Effector CD4-positive, alpha-beta T cell (primary cell): ENCODE results near the gene MYO7A.

Source experiments
- DNase-seq: peaks from one replicate; pipeline ENCODE4 v3.0.0-alpha.2; 2020

MYO7A gene

DNA sequence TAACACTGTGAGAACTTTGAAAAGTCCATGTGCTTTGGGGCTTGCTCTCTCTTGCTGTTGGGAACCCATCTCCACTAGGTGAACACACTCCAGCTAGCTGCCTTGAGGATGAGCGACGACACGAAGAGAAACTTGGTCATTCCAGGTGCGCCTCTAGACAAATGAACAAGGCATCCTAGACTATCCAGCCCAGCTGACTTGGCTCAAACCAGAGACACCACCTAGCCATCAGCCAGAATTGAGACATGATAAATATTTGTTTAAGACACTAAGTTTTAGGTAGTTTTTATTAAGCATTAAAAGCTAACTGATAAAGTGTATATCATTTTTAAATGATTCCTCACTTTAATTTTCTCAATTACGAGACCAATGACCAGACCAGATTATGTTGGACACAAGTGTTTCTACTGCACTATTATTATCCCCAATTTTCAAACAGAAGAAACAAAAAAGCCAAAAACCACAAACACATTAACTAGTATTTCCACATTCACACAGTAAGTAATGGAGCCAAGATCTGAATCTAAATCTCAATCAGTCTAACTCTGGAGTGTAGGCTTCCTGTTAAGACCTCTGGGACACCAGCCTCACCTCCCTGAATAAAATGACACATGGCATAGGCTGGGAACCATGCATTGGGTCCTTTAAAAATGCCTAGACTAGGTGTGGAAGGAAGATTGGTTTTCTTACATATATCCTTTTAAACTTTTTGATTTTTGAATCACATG lies 103.0 kb downstream of the MYO7A start:
- no peak for DNase-seq

DNA sequence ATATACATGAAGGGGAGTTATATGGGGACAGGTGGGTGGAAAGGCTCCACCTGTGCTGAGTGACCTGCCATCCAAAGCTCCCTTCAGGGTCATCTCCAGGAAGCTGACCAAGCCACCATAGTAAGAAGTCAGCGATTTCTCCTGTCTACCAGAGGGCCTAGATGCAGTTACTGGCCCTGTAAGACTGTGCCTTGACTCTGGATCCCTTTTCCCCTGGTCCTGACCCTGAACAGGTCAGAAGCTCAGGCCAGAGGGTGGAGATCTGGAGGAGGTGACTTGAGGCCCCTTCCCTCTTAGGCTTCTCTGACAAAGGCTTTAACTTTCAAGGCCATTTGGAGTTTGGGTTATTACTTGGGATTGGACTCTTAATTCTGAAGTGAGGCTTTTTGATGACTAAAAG lies 103.8 kb downstream of the MYO7A start:
- no peak for DNase-seq

DNA sequence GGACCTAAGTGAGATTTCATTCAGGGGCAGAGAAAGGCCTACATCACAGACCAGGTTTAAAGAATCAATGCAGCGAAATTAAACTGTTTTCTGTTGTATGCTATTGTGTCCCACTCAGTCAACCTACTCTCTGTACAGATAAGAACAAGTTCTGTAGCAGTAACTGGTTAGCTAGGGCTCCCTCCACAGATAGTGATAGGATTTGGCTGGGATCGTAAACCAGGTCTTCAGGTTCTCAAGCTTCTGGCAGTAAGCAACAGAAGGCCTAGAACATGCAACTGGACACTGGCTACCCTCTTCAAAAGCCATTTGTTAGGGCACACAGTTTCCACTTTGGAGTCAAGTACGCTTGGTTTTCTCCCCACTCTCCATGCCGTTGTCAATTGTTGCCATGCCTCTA lies 104.2 kb downstream of the MYO7A start:
- no peak for DNase-seq

DNA sequence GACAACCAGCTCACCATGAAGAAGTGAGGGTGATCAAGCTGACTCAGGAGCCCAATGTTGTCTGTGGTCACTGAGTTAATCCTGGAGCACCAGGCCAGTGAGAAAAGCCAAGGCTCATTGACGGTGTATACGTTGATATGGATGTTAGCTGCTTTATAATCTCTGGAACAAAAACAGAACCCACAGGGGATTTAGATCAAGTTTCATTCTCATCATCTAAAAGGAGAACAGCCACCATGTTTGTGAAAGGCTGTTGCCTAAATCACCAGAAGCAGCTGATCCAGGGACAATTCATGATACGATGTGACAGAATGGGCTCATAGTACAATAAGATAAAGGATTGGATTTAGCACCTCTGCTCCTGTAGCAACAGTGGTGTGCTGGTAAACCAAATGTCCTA lies 105.0 kb downstream of the MYO7A start:
- DNase-seq, result no peak

DNA sequence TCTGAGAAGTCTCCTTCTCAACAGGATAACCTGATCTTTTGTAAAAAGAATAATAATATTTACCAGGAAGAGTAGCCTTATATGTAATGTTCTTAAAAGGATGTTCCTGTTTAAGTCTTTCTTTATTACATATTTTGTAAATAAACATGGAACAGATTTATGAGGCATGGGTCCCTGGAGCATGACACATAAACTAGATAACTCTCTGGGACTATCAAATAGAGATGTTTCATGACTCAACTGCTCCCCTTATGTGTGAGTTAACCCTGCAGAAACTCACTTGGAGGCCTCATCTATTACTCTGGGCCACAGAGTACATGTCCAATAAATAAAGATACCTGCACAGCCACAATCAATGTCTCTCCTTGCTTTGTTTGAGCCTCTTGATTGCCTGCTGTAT lies 108.9 kb downstream of the MYO7A start:
- DNase-seq, result no peak

DNA sequence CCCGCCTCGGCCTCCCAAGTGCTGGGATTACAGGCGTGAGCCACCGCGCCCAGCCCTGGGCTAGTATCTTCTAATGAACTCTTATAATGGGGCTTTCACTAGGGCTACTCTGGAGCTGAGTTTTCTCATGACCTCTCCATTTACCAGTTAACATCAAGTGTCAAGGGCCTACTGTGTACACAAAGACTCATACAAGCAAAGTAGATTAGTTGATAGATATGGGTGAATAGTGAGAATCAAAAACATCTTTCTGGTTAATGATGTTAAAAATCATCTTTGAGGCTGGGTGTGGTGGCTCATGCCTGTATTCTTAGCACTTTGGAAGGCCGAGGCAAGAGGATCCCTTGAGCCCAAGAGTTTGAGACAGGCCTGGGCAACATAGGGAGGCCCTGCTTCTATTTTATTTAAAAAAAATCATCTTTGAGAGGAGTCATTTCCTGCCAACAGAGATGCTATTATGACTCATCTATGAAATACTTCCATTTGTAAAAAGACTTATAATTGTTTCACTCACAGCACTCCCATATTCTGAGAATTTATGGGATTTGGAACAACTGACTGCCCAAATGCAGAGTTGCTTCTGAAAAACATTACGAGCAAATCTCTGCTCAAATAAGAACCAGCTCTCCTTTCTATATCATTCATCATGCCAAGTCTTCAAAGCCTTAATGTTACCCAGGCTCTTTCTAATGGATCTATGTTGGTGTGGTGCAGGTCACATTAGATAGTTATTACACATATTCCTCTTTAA lies 116.4 kb downstream of the MYO7A start:
- DNase-seq, result no peak

DNA sequence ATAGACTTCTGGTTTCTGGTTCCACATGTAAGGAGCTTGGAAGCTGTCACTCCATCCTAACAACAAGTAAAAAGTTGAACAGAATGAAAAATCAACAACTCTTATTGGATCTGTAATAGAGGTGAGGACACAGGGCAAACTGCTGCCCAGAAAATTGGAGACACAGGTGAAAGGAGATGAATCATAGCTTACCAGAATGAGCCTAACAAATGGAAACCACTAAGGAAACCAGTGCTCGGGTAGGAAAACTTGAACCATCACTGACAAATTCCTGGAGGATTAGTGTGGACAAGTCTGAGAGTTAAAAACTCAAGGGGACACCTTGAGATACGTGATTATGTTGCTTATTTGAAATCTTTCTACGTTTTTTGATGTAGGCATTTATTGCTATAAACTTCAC lies 121.4 kb downstream of the MYO7A start:
- no peak for DNase-seq

DNA sequence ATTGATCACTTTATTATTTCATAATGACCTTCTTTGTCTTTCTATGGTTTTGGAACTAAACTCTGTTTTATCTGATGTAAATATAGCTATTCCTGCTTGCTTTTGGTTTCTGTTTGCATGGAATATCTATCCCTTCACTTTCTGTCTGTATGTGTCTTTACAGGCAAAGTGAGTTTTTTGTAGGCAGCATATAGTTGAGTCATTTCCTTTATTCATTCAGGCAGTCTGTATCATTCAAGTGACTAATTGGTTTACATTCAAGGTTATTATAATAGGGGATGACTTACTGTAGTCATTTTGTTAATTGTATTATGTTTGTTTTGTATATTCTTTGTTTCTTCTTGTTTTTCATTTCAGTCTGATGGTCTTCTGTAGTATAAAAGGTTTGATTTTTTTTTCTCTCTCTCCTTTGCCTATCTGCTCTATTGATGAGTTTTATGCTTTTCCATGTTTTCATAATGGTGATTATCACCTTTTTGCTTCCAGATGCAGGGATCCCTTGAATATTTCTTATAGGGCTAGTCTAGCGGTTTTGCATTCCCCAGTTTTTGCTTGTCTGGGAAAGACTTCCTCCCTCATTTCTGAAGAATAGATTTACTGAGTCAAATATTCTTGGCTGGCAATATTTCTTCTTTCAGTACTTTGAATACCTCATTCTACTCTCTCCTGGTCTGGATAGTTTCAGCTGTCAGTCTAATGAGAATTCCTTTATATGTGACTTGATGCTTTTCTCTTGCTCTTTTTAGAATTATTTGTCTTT lies 123.0 kb downstream of the MYO7A start:
- no peak for DNase-seq

DNA sequence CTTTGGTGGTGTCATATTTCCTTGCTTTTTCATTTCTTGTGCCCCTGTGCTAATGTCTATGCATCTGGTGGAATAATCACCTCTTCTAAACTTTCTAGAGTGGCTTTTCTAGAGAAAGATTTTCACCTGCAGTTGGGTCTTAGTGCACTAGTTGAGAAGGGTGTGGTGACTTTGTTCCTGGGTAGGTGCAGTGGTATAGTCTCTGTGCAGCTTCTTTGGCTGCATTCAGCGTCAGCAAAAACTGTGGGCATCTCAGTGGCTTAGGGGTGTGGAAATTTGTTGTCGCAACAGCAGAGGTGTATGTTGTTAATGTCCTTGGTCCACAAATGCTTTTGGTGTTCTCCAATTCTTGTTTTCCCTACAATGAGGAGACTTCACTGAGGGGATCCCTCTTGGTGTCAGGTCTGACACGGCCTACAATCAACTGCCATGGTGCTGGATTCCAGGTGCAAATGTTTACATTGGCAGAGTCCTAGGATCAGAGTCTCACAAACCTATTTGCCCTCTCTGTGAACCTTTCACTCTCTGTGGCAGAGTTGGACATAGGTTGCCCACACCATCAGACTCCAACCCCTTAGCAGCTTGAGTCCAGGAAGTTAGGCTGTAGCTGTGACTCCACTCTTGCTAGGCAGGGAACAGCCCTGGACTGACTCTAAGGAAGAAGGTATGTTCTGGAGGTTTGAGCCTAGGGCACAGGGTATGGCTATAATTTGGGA lies 124.7 kb downstream of the MYO7A start:
- DNase-seq, result no peak

DNA sequence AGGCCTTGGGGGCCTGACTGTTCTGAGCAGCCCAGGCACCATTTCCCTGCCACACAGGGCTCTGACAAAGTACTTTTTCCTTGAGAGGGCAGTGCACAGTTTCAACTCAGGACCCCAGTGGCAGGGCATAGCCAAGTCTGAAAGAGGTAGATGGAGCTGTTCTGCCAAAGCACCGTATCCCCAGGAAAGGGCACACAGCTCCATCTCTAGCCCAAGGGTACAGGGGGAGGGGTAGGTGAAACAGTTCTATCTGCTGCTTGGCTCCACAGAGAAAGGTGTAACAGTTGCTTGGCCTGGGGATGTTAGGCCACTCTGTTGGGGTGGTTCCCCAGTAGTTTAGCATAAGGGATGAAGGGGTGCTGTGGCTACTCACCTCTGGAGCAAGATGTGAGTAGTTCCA lies 125.6 kb downstream of the MYO7A start:
- DNase-seq, result no peak

DNA sequence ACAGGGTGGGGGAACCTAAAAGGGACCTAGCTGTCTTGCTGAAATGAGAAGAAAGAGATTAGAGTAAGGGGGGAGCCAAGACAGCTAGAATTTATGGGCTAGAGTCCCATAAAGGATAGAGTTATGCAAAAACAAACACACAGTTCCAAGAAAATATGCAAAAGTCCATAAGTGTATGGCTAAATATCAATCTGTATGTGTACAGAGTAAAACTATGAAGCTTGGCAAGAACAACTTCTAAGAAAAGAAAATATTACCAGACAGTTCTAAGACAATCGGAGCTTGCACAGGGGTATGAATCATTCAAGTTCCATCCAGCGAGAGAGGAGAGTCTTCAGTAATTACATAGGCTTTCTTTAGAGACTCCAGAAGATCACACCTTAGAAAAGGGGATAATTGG lies 131.6 kb downstream of the MYO7A start:
- DNase-seq, result no peak

DNA sequence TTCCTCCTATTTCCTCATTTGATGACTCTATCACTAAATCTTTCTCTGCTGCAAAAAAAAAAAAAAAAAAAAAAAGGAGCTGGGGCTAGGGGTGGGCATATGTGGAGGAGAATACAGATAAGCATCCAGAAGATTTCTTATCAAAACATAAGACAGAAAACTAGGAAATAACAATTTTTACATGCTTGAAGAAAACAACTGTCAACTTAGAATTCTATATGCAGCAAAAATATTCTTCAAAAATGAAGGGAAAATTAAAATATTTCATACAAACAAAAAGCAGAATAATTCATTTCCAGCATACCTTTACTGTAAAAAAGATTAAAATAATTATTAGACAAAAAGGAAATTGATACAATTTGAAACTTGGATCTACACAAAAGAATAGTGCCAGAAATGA lies 134.8 kb downstream of the MYO7A start:
- no peak for DNase-seq
